GM19455 (cell line): ENCODE results near the gene ZNF285.
"Not testable (repeated sequence)": the region's sequence is repeated elsewhere in the genome, so short reads cannot be mapped to it uniquely, and the experiment has no call there.

Source experiments
- ATAC-seq: cut with Tn5 transposase; IDR thresholded peaks from one replicate; pipeline ENCODE4 v1.9.1; 2021; ENCODE audit not compliant: unreplicated experiment

Gene ZNF285

GRCh38 chr19:44401139-44402115 is at the start of gene ZNF285:
Gene ZNF285, minus strand, starts transcription at chr19:44401608. Its CDS starts 4,395 bp downstream, at chr19:44397213.
- ATAC-seq: no peak

GRCh38 chr19:44447916-44448674 is 46.7 kb upstream of the ZNF285 start, which contains the start of gene ZNF229:
Gene ZNF229, minus strand, starts transcription at chr19:44448472. Its CDS starts 5,625 bp downstream, at chr19:44442847.
- ATAC-seq: no peak

GRCh38 chr19:44438441-44438840 is 37.0 kb upstream of the ZNF285 start:
- ATAC-seq: no peak

GRCh38 chr19:44435441-44435840 is 34.0 kb upstream of the ZNF285 start:
- no peak for ATAC-seq

GRCh38 chr19:44430956-44431355 is 29.5 kb upstream of the ZNF285 start:
- ATAC-seq: no peak

GRCh38 chr19:44415553-44415952 is 14.1 kb upstream of the ZNF285 start:
- ATAC-seq: not testable (repeated sequence)

GRCh38 chr19:44389268-44389667 is 12.1 kb downstream of the ZNF285 start:
- ATAC-seq: not testable (repeated sequence)

- ATAC-seq: no peak
Observed at GRCh38 chr19:44374789-44375188, 26.6 kb downstream of the ZNF285 start.

GRCh38 chr19:44371815-44372480 is 29.5 kb downstream of the ZNF285 start:
- ATAC-seq: no peak

- no peak for ATAC-seq
Observed at GRCh38 chr19:44367024-44367423, 34.4 kb downstream of the ZNF285 start.

- no peak for ATAC-seq
Observed at GRCh38 chr19:44356383-44357111, 44.9 kb downstream of the ZNF285 start, which contains the start of gene ZNF112. Gene ZNF112, minus strand, starts transcription at chr19:44356680. Its CDS starts 16,141 bp downstream, at chr19:44340539.

GRCh38 chr19:44346556-44346955 is 54.9 kb downstream of the ZNF285 start:
- ATAC-seq: no peak

- no peak for ATAC-seq
Observed at GRCh38 chr19:44345959-44346358, 55.4 kb downstream of the ZNF285 start.

GRCh38 chr19:44344255-44344654 is 57.2 kb downstream of the ZNF285 start:
- no peak for ATAC-seq

GRCh38 chr19:44341794-44342193 is 59.6 kb downstream of the ZNF285 start:
- no peak for ATAC-seq

GRCh38 chr19:44334639-44335038 is 66.8 kb downstream of the ZNF285 start:
- ATAC-seq: not testable (repeated sequence)
